Testis (tissue), 3 donors: ENCODE data around the gene ARHGEF25. TPM values are rescaled to one million over a fixed set of nuclear protein-coding genes. Genes with fewer than 3 reads are reported as not detected.
A peak's percentile ranks its signal among the peaks of the same experiment; 100 is the strongest.

Experiments used
- DNase-seq: peaks from one replicate; pipeline ENCODE4 v3.0.0-alpha.2; 2019
- H3K27ac ChIP-seq, 2 donors: fragments of 200-600 bp; sonication (generic); one replicate each; pipeline ENCODE4 v1.5.1; 2019
- H3K27me3 ChIP-seq: fragments of 200-600 bp; sonication (generic); one replicate; pipeline ENCODE4 v1.5.1; 2019
- H3K36me3 ChIP-seq: fragments of 200-600 bp; sonication (generic); one replicate; pipeline ENCODE4 v1.5.1; 2017; ENCODE audit warnings: low read depth; ENCODE audit errors: missing control alignments
- H3K4me1 ChIP-seq: fragments of 200-600 bp; sonication (generic); one replicate; pipeline ENCODE4 v1.5.1; 2019
- H3K4me3 ChIP-seq, 2 donors: fragments of 200-600 bp; sonication (generic); one replicate each; pipeline ENCODE4 v1.5.1; 2017 to 2019
- H3K9me3 ChIP-seq: fragments of 200-600 bp; sonication (generic); one replicate; pipeline ENCODE4 v1.5.1; 2017
- POLR2A ChIP-seq: fragments of 450-650 bp; IDR thresholded peaks from one replicate; pipeline ENCODE4 v1.6.1; 2017; ENCODE audit warnings: antibody characterized with exemption, mild to moderate bottlenecking, moderate library complexity
- WGBS, 2 donors: methylation state at CpG; one replicate each; pipeline ENCODE4 v1.1.5; 2018; 5-methylcytosine and 5-hydroxymethylcytosine counted together
- intact Hi-C: fragments of 100-400 bp; cut with DNase I; formaldehyde crosslinking; loops from one replicate; pipeline ENCODE4 v1.15.1; 2023; ENCODE audit warnings: low total_unique reads
- polyA plus RNA-seq: library from polyadenylated mRNA; stranded (reverse); fragments of 350-450 nt; fragmentation: Illumina TruSeq; extraction: RNeasy Lipid Tissue Mini Kit (QIAGEN cat#74804); gene quantifications from one replicate; pipeline ENCODE4 v1.2.3, GENCODE V29; 2014; ENCODE audit warnings: low read depth, low replicate concordance; ENCODE audit not compliant: insufficient read depth
- total RNA-seq, 2 donors: library from RNA; depleted of rRNA; stranded (reverse); fragments of >200 nt; gene quantifications; one replicate each; pipeline ENCODE4 v1.2.3, GENCODE V29; 2016
- TF ChIP-seq, protein P1 (sequence below), 3 experiments: fragments of 450-650 bp in 2 of 3; fragments of 200-600 bp in 1 of 3; sonication (generic) in 1 of 3; IDR thresholded peaks; one replicate each; pipeline ENCODE4 v1.5.1; 2016 to 2019; ENCODE audit warnings: antibody characterized with exemption in 3 of 3, mild to moderate bottlenecking in 2 of 3, moderate library complexity in 1 of 3

ARHGEF25 gene
- total and polyA plus RNA-seq, 3 donors from 2014 or later, result 18.0 to 26.5 (median 18.7) TPM

DNA sequence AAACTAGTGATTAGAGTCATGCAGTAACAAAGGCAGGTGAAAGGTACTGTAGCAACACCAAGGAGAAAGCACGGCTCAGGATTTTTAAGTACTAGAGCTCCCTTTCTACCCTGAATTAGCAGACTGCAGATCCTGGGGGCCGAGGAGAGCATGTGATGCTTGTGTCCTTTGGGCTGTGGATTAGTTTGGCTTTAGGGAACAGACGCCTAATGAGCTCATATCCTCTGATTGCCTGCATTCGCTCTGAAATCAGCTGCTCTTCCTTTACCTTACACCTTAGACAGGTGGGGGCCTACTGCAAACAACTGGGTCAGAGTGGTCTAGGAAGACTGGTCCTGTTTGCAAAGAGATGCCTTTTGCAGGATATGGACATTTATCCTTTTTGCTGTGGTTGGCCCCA lies 18.0 kb upstream of the ARHGEF25 start:
- DNase-seq, result no peak
- H3K4me1 ChIP-seq, result peaks cover 21% of the 10 kb centered on the region
- WGBS, 2 donors, result 68 to 81% methylated on average over 4 of the region's 4 CpGs
- H3K36me3 ChIP-seq, result no peaks in the 10 kb centered on the region
- intact Hi-C loops, result no loop called here
- no peaks in the 10 kb centered on the region for H3K9me3 ChIP-seq
- H3K27me3 ChIP-seq, result no peaks in the 10 kb centered on the region
- no peak for TF ChIP-seq POLR2A
- TF ChIP-seq, protein P1, sequence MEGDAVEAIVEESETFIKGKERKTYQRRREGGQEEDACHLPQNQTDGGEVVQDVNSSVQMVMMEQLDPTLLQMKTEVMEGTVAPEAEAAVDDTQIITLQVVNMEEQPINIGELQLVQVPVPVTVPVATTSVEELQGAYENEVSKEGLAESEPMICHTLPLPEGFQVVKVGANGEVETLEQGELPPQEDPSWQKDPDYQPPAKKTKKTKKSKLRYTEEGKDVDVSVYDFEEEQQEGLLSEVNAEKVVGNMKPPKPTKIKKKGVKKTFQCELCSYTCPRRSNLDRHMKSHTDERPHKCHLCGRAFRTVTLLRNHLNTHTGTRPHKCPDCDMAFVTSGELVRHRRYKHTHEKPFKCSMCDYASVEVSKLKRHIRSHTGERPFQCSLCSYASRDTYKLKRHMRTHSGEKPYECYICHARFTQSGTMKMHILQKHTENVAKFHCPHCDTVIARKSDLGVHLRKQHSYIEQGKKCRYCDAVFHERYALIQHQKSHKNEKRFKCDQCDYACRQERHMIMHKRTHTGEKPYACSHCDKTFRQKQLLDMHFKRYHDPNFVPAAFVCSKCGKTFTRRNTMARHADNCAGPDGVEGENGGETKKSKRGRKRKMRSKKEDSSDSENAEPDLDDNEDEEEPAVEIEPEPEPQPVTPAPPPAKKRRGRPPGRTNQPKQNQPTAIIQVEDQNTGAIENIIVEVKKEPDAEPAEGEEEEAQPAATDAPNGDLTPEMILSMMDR (IDR thresholded peaks at IDR 0.05), result no peak
- H3K27ac ChIP-seq, result no peak overlapping the region
- no peak overlapping the region for H3K4me3 ChIP-seq

DNA sequence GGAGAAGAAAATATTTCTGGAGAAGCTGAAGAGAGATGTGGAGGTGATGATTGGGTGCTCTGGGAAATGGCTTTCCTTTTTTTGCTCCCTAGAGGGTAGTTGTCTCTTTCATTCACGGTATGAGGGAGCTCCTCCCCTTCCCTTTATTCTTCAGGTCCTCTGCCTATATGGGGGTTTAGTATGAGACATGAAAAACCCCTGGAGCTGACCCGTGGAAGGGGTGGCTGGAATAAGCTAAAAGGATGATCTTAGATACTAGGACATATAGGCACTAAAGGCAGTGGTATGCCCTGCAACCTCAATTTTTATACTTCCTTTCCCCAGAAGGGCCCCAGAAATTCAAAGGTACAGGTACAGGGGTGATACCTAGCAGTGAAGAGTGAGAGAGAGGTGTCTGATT lies 10.8 kb upstream of the ARHGEF25 start:
- Histone ChIP-seq H3K4me3 (no peak overlapping the region), H3K9me3 (no peaks in the 10 kb centered on the region), H3K27me3 (no peaks in the 10 kb centered on the region), H3K27ac (no peak overlapping the region), H3K36me3 (no peaks in the 10 kb centered on the region), H3K4me1 (peaks cover 2% of the 10 kb centered on the region)
- 71 to 80% methylated on average over 2 of the region's 2 CpGs for WGBS, 2 donors
- TF ChIP-seq POLR2A, result no peak
- TF ChIP-seq, protein P1 (IDR thresholded peaks at IDR 0.05), result no peak
- DNase-seq, result no peak
- intact Hi-C loops, result no loop called here

DNA sequence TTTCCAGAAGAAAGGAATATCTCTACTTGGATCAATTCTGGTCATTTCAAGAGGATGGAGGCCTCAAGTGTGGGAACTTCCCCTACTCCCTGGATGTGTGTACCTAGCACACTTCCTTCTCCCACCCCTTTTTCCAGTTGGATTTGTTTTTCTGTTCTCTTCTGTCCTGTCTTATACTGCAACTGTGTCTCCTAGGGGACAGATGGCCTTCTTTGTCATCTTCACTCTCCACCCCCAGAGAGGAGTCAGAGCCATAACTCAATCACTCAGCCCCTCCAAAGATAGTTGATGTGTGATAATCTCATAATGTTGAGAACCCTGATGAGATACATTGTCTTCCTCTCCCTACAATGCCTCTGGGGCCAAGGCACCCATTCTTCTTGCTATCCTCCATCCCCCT lies 8.7 kb upstream of the ARHGEF25 start:
- intact Hi-C loops, result no loop called here
- Histone ChIP-seq H3K9me3 (no peaks in the 10 kb centered on the region), H3K27me3 (no peaks in the 10 kb centered on the region), H3K27ac (no peak overlapping the region), H3K36me3 (no peaks in the 10 kb centered on the region), H3K4me3 (no peak overlapping the region), H3K4me1 (peaks cover 7% of the 10 kb centered on the region)
- TF ChIP-seq POLR2A, result no peak
- TF ChIP-seq, protein P1 (IDR thresholded peaks at IDR 0.05), result no peak
- no peak for DNase-seq

DNA sequence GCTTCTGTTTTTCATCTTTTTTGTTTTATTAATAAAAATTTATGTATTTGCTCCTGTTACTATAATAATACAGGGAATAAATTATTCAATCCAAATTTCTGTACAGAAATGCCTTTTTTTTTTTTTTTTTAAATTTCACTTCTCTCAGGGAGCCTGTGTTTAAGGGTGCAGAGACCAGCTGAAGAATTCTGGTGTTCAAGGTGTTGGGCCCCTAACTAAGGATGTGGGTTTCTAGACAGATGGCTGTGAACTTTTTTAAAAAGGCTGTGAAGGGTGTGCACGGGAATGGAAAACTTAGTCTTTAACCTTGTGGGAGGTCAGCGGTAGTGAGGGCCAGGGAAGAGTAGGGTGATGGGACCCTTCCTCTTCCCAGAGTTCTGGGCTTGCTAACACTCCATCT lies 7.9 kb upstream of the ARHGEF25 start:
- Histone ChIP-seq H3K27ac (peak overlapping the region; percentile 94 to 96), H3K27me3 (no peaks in the 10 kb centered on the region), H3K36me3 (no peaks in the 10 kb centered on the region), H3K4me1 (peaks cover 7% of the 10 kb centered on the region), H3K9me3 (no peaks in the 10 kb centered on the region), H3K4me3 (no peak overlapping the region)
- no peak for DNase-seq
- intact Hi-C loops, result no loop called here
- TF ChIP-seq POLR2A, result no peak
- TF ChIP-seq, protein P1 (IDR thresholded peaks at IDR 0.05), result no peak
- 49 to 59% methylated on average over 2 of the region's 2 CpGs for WGBS, 2 donors

DNA sequence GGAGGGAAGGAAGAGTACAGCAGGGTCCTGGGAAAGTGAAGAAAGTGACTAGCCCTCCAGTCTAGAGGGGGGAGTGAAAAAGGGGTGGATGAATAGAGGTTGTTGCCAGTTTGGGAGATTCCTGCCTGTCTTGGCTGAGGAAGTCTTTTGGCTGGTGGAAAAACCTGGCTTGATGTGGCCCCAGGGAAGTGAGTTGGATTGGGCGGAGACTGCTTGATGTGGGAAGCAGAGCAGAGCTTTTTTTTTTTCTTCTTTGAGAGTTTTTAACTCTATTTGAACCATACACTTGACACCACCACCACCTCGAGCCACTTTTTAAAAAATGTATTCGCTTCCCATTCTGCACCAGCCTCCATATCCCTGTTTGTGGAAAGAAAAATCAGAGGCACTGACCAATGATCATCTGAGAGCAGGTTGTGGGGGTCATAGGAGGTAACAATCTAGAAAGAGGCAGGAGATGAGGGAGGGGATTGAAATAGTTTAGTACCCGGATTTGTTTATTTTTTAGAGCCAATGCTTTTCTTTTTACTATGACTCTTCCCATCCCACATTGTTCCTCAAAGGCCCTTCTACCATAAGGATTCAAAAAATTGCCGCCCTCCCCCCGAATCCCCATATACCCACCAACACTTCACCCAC lies 7.3 kb upstream of the ARHGEF25 start:
- TF ChIP-seq POLR2A, result no peak
- TF ChIP-seq, protein P1 (IDR thresholded peaks at IDR 0.05), result no peak
- Histone ChIP-seq H3K27ac (peak overlapping the region; percentile 94 to 96), H3K9me3 (no peaks in the 10 kb centered on the region), H3K36me3 (no peaks in the 10 kb centered on the region), H3K4me1 (peaks cover 8% of the 10 kb centered on the region), H3K4me3 (peak overlapping the region; percentile 75 to 79), H3K27me3 (no peaks in the 10 kb centered on the region)
- intact Hi-C loops, result no loop called here
- DNase-seq, result peak; percentile 71
- 10 to 12% methylated on average over 6 of the region's 6 CpGs for WGBS, 2 donors
